Lung (tissue), 12 donors: Measurements from ENCODE around the gene BDH1. TPM values are rescaled to one million over a fixed set of nuclear protein-coding genes. Genes with fewer than 3 reads are reported as not detected.

Source experiments
- ATAC-seq: fragments of 200-7000 bp; cut with Tn5 transposase; one replicate; pipeline ENCODE4 v1.9.1; 2020; ENCODE audit warnings: moderate number of reproducible peaks; ENCODE audit not compliant: insufficient read depth, low FRiP score
- DNase-seq, 3 donors: peaks; one replicate each; pipeline ENCODE4 v3.0.0-alpha.2; 2013 to 2017
- H3K27ac ChIP-seq, 2 donors: one replicate each; pipeline ENCODE4 v1.5.1; 2013; ENCODE audit warnings: mild to moderate bottlenecking in 2 of 2, moderate library complexity in 2 of 2, control low read depth in 1 of 2, inconsistent platforms in 1 of 2, low read depth in 1 of 2, low read length in 1 of 2
- H3K27me3 ChIP-seq, 3 donors: one replicate each; pipeline ENCODE4 v1.5.1; 2013; ENCODE audit warnings: low read length in 2 of 3; ENCODE audit not compliant: control insufficient read depth in 3 of 3, insufficient read depth in 3 of 3
- H3K36me3 ChIP-seq, 4 donors: one replicate each; pipeline ENCODE4 v1.5.1; 2013; ENCODE audit warnings: low read length in 4 of 4, mild to moderate bottlenecking in 1 of 4, moderate library complexity in 1 of 4; ENCODE audit not compliant: control insufficient read depth in 4 of 4, insufficient read depth in 4 of 4
- H3K4me1 ChIP-seq, 5 donors: one replicate each; pipeline ENCODE4 v1.5.1; 2013; ENCODE audit warnings: low read length in 5 of 5, mild to moderate bottlenecking in 2 of 5, moderate library complexity in 1 of 5; ENCODE audit not compliant: control insufficient read depth in 5 of 5, insufficient read depth in 5 of 5
- H3K4me3 ChIP-seq: one replicate; pipeline ENCODE4 v1.5.1; 2013; ENCODE audit warnings: mild to moderate bottlenecking, control low read depth, moderate library complexity
- H3K9ac ChIP-seq, 2 donors: one replicate each; pipeline ENCODE4 v1.5.1; 2013; ENCODE audit warnings: low read length in 2 of 2, control low read depth in 1 of 2; ENCODE audit not compliant: insufficient read depth in 1 of 2
- H3K9me3 ChIP-seq, 4 donors: one replicate each; pipeline ENCODE4 v1.5.1; 2013; ENCODE audit warnings: low read length in 3 of 4, mild to moderate bottlenecking in 1 of 4, moderate library complexity in 1 of 4; ENCODE audit not compliant: control insufficient read depth in 4 of 4, insufficient read depth in 3 of 4
- WGBS, 2 donors: extraction: QIAGEN DNeasy Blood & Tissue Kit; methylation state at CpG; one replicate each; pipeline ENCODE4 v1.1.7; 2013; 5-methylcytosine and 5-hydroxymethylcytosine counted together
- polyA plus RNA-seq, 2 donors: library from polyadenylated mRNA; stranded (reverse); fragments of 200-250 nt; gene quantifications; one replicate each; pipeline ENCODE4 v1.2.1, GENCODE V29; 2013
- total RNA-seq, 2 donors: library from RNA; depleted of rRNA in 1 of 2; stranded (reverse); fragments of >200 nt in 1 of 2; gene quantifications; one replicate each; pipeline ENCODE4 v1.2.1, GENCODE V29; 2014 to 2021
- TF ChIP-seq, protein P1 (sequence below): IDR thresholded peaks from 2 replicates; pipeline ENCODE4 v1.5.1; 2012; ENCODE audit warnings: mild to moderate bottlenecking; ENCODE audit errors: control extremely low read depth, extremely low read depth
- donor health status: control.
- donor health status: control.
- donor health status: Bipolar disorder and iron deficiency.
- donor health status: healthy.
- donor health status: DM: yes; HTN: yes; CAD: no.

Gene BDH1
- total and polyA plus RNA-seq, 4 donors, result 14.3 to 32.8 (median 17.0) TPM

DNA sequence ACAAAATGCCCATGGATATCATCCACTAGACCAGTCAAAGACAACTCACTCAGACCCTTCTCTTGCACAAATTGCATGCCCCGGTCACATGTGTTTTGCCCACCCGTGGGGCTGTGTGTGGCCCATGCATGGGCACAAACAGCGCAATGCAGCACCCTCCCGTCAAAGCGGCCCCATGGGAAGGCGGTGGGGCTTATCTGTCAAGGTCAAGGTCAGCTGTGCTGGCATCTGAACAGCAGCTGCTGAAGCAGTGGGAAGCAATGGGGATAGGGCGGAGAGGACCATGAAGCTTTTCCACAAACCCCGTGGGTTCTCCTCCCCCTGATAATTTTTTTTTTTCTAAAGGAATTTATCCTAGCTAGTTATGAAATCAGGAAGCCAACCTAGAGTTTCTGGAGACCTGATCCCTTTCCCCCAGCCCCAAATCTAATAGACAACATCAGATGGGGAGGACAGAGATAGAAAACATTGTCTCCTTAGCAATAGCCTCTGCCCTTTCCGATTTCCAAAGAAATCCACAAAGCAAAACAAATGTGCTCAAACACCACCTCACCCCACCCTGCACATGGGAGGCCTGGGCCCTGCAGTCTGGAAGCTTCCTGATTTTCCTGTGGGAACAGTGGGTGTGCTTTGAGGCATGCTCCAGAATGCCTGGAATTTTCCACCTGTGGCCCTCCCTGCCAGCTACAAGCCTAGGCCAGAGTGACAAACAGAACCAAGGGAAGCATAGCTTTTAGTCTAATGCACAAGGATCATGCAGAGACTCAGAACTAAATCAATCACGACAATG, 84.4 kb downstream of the BDH1 start:
- TF ChIP-seq, protein P1, sequence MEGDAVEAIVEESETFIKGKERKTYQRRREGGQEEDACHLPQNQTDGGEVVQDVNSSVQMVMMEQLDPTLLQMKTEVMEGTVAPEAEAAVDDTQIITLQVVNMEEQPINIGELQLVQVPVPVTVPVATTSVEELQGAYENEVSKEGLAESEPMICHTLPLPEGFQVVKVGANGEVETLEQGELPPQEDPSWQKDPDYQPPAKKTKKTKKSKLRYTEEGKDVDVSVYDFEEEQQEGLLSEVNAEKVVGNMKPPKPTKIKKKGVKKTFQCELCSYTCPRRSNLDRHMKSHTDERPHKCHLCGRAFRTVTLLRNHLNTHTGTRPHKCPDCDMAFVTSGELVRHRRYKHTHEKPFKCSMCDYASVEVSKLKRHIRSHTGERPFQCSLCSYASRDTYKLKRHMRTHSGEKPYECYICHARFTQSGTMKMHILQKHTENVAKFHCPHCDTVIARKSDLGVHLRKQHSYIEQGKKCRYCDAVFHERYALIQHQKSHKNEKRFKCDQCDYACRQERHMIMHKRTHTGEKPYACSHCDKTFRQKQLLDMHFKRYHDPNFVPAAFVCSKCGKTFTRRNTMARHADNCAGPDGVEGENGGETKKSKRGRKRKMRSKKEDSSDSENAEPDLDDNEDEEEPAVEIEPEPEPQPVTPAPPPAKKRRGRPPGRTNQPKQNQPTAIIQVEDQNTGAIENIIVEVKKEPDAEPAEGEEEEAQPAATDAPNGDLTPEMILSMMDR, result no peak
- H3K27me3 ChIP-seq, result no peaks in the 10 kb centered on the region
- ATAC-seq (no peak), DNase-seq (no peak)
- WGBS, 2 donors, result 85 to 88% methylated on average over 10 of the region's 10 CpGs
- H3K27ac ChIP-seq, result no peak overlapping the region
- H3K36me3 ChIP-seq, result no peaks in the 10 kb centered on the region
- no peak overlapping the region for H3K9ac ChIP-seq
- H3K4me3 ChIP-seq, result no peak overlapping the region
- H3K9me3 ChIP-seq, result no peaks in the 10 kb centered on the region
- peaks cover 0 to 19% (median 3%) of the 10 kb centered on the region in 5 donors for H3K4me1 ChIP-seq

DNA sequence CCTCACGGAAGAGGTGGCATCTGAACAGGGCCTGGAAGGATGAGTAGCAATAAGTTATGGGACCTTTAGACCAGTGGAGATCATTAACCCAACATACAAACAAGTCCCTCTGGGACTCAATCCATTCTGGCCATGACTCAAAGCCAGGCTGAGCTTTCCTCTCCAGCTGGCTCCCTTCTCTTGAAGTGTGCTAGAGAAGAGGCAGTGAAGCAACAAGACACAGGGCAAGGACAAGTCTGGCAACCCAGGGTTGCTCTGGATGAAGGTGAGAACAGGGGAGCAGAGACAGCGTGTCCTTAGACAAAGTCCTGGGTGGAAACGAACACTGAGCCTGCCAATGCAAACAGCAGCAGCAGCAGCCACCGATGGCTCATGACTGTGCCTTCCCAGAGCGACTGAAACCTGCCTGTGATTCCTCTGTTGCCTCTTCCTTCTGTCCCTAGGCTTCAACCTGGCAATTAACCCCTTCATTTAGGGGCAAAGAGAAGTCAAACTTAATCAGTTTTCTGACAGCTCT, 86.8 kb downstream of the BDH1 start:
- Histone ChIP-seq H3K9ac (no peak overlapping the region), H3K27me3 (no peaks in the 10 kb centered on the region), H3K9me3 (no peaks in the 10 kb centered on the region), H3K27ac (no peak overlapping the region), H3K4me3 (no peak overlapping the region), H3K4me1 (peaks cover 0 to 19% (median 3%) of the 10 kb centered on the region in 5 donors), H3K36me3 (no peaks in the 10 kb centered on the region)
- ATAC-seq (no peak), DNase-seq (peak in 1 of 3 donors; percentile 69)
- 64 to 66% methylated on average over 5 of the region's 5 CpGs for WGBS, 2 donors
- TF ChIP-seq, protein P1, result no peak

DNA sequence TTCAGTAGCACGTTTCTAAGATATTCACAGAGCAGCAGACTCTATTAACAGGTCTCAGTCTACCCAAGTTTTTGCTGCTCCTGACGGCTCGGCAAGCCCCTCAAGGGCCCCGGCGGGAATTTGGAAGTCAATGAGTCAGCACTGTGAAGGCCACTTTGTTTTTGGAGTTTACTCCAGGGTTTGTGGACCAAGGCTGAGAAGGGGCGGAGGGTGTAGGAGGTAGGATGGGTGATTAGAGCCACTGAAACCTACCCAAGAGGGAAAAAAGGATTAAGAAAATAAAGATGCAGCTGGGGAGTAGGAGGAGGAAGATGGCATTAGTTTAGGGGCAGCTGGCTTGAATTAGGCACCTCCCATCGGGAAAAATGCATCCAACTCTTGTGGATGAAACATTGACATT, 87.6 kb downstream of the BDH1 start:
- no peak overlapping the region for H3K9ac ChIP-seq
- peaks cover 0 to 16% (median 3%) of the 10 kb centered on the region in 5 donors for H3K4me1 ChIP-seq
- no peaks in the 10 kb centered on the region for H3K9me3 ChIP-seq
- no peak for DNase-seq
- H3K36me3 ChIP-seq, result no peaks in the 10 kb centered on the region
- WGBS, 2 donors, result 87 to 91% methylated on average over 7 of the region's 7 CpGs
- no peak overlapping the region for H3K4me3 ChIP-seq
- TF ChIP-seq, protein P1, result no peak
- ATAC-seq, result no peak
- H3K27ac ChIP-seq, result no peak overlapping the region
- no peaks in the 10 kb centered on the region for H3K27me3 ChIP-seq
